ENCODE data around the gene RNPEPL1.

The RNPEPL1 gene

DNA sequence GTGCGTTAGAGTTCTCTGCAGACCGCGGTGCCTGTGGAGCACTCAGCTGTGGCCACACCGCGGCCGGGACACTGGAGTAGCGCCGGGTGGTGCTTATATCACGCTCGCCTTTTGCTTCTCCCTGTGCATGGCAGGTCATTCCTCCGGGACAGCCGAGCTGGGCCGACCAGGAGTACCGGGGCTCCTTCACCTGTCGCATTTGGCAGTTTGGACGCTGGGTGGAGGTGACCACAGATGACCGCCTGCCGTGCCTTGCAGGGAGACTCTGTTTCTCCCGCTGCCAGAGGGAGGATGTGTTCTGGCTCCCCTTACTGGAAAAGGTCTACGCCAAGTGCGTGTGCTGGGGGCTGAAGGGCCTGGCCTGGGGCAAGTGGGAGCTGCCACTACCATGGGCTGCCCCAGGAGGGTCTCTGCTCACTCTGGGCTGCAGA is 22.4 kb downstream of the RNPEPL1 start:
- no peak for DNase-seq (ENCODE audit: low read depth, low spot score)

DNA sequence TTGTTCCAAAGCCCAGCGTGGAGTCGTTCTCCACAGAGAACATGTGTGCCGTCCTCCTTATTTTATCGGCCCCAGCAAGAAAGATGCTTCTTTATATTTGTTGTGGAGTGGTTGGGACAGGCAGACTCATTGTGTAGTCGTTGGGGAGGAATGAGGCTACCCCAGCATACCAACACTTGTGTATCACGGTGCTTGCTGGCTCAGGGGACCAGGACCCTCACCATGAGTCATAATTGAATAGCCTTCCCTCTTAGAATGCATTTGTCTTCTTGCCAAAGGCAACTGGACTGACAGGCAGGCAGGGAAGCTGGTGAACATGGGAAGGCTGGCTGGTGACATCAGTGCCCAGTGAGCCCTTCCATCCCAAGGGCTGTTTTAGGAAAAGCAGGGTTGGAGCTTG is 22.9 kb downstream of the RNPEPL1 start:
- DNase-seq (ENCODE audit: low read depth, low spot score) = no peak

- no peak for DNase-seq (ENCODE audit: low read depth, low spot score)
Observed at GRCh38 chr2:240591784-240592183, 23.5 kb downstream of the RNPEPL1 start.

DNA sequence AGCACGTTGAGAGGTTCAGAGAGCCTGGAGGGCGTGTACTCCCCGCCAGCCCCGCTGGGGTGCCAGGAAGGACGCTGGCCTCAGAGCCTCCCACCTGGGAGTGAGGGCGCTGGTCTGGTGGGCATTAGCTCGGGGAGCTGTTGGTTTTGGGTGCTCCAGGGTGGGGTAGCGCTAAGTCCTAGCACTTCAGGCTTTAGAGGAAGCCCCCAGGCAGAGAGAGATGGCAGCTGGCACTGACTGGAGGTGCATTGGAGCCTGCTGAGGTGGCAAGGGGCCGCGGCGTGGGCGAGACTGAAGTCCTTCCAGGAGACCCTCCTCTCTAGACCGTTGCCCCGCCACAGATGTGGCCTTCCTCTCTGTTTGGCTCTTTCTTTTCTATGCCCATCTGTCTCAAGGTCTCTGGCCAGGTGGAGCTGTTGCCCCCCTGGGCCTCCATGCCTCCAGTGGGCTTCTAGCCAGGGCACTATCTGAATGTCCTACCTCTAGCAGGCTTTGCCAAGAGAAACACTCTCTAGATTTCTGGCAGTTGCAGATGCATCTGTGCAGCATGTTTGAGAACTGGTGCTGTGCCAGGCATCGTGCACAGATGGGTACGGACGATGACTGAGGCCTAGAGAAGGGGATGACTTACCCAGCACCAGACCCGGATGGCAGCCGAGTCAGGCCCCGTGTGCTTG is 24.9 kb downstream of the RNPEPL1 start:
- no peak for DNase-seq (ENCODE audit: low read depth, low spot score)

- DNase-seq (ENCODE audit: low read depth, low spot score) = no peak
Observed at GRCh38 chr2:240593703-240594451, 25.6 kb downstream of the RNPEPL1 start.

- DNase-seq (ENCODE audit: low read depth, low spot score) = no peak
Observed at GRCh38 chr2:240594511-240595380, 26.5 kb downstream of the RNPEPL1 start.

- no peak for DNase-seq (ENCODE audit: low read depth, low spot score)
Observed at GRCh38 chr2:240595381-240596079, 27.2 kb downstream of the RNPEPL1 start.

- DNase-seq (ENCODE audit: low read depth, low spot score) = no peak
Observed at GRCh38 chr2:240596080-240596460, 27.8 kb downstream of the RNPEPL1 start.

DNA sequence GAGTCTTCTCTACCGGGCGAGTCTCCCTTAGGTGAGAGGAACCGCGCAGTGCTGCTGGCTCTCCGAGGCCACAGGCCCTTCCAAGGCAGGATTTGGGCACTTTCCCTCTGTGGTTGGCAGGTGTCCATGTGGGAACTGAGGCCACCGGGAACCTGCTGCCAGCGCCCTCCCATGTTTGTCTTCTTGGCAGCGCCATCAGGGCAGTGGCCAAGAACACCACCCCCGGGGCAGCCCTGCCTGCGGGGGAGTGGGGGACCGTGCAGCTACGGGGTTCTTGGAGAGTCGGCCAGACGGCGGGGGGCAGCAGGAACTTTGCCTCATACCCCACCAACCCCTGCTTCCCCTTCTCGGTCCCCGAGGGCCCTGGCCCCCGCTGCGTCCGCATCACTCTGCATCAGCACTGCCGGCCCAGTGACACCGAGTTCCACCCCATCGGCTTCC is 28.2 kb downstream of the RNPEPL1 start:
- no peak for DNase-seq (ENCODE audit: low read depth, low spot score)

DNA sequence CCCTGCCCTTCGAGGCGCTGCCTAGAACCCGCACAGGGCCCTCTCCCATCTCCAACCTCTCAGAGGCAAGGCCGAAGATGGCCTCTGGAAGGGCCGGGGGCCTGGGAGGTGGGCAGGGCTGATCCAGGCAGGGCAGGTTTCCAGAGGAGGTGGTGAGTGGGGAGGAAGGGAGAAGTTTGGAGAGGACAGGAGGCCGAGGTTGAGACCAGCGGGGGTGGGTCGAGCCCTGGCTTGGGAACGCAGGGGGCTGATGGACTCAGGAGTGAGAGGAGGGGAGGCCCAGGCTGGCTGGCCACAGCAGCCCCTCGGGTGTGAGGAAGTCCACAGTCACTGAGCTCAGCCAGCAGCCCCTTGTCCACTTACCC is 28.8 kb downstream of the RNPEPL1 start:
- no peak for DNase-seq (ENCODE audit: low read depth, low spot score)

DNA sequence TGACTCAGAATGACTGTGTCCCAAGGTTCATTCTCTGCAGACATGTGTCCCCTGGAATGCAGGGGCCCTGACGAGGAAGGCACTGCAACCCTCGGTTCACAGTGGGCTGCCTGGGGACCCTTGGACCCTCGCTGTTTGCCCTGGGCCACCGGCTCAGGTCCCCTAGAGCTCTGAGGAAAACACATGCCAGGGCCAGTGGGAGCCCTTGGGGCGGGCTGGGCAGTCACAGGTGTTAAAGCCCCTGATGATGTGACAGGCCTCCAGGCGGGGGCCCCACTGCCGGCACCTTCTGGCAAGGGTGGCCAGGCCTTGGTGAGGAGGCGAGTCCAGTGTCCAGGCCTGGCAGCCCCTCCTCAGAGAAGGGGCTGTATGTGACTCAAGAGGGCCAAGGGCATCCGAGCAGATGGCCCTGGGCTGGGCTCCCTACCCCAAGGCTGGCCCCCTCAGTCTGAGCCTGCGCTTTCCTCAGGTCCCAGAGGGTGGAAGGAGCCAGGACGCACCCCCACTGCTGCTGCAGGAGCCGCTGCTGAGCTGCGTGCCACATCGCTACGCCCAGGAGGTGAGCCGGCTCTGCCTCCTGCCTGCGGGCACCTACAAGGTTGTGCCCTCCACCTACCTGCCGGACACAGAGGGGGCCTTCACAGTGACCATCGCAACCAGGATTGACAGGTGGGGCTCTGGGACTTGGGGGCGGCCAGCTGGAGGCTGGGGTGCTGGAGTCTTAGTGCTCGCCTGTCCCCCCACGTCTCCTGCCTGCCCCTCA is 29.3 kb downstream of the RNPEPL1 start:
- DNase-seq (ENCODE audit: low read depth, low spot score) = no peak

DNA sequence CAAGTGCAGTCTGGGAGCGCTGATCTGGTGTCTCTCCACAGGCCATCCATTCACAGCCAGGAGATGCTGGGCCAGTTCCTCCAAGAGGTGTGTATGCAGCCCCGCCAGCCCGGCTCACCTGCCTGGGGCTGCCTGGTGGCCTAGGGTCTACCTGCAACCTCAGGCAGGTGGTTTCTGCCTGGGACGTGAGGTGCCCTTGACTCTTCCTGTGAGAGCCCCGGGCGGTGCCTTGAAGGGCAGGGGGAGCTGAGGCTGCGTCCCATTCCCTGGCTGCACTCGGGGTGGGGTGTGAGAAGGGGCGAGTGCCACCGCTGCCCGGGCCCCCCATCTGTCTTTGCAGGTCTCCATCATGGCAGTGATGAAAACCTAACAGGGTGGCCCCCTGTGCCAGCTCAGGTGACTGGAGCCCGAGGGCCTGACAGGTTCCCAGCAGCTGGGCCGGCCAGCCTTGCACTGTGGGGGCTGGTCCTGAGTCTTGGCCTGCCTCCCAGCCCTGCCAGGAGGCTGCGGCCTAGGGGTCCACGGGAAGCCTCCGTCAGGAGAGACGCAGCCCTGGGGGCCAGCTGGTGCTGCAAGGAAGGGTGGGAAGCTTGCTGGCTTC is 30.1 kb downstream of the RNPEPL1 start:
- no peak for DNase-seq (ENCODE audit: low read depth, low spot score)

DNA sequence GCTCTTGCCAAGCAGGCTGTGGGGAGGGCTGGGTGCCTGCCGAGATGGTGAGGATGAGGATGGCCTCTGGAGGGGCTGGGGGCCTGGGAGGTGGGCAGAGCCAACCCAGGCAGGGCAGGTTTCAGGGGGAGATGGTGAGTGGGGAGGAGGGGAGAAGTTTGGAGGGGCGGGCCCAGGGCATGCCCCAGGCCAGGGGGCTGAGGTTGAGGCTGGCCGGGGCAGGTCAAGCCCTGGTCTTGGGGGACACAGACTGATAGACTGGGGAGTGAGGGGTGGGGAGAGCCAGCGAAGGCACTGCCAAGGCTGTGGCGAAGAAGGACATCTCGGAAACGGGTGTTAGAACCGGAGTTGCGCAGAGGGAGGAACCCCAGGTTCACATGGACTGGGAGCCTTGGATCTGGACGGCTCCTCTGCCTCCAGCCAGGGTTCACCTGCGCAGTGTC is 30.9 kb downstream of the RNPEPL1 start:
- DNase-seq (ENCODE audit: low read depth, low spot score) = no peak

GRCh38 chr2:240600451-240600961 is 32.2 kb downstream of the RNPEPL1 start:
- DNase-seq (ENCODE audit: low read depth, low spot score) = no peak

GRCh38 chr2:240601061-240601830 is 33.0 kb downstream of the RNPEPL1 start:
- no peak for DNase-seq (ENCODE audit: low read depth, low spot score)

DNA sequence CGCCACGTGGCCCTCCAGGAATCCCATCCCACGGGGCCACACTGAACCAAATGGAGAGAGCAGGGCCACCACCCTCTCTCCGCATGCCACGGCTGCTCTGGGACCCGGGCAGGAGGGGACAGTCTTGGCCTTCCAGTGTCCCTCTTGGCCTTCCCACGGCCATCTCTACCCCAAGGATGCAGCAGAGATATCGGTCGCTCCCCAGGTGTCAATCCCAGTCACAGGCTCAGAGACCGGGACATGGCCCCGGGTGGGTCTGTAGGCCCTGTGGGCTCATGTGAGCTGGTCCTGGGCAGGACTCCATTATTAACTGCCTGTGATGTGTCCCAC is 33.5 kb downstream of the RNPEPL1 start:
- no peak for DNase-seq (ENCODE audit: low read depth, low spot score)

GRCh38 chr2:240602266-240603050 is 34.2 kb downstream of the RNPEPL1 start:
- no peak for DNase-seq (ENCODE audit: low read depth, low spot score)

DNA sequence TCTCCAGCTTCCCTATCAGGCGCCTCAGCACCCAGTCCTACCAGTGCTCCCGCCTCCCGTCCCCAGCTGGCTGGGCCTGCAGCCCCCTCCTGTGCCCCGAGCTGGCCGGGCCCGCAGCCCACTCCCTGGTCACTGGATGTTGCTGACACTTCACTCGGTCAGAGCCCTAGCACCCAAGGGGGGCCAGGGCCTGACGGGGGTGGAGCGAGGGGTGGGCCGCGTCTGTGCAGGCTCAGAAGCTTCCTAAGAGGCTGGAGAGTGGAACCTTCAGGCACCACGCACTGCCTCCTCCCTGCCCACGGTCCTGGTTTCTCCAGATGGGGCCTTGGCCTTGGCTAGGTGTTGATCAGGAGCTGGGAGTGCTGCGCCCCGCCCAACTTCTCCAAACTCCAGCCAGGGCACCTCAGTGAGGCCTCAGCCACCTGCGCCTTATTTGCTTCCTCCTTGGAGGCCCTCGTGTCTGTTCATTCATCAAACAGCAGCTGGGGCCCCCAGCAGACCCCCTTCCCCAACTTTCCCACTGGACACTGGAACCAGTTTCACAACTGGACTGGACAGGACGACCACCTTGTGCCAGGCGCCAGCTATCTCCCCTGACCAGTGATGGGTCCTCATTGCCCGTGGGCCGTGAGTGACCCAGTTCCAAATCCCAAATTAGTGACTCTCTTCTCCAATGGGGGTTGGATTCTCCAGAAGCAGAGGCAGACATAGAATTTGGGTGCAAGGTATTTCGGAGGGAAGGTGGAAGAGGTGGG is 35.0 kb downstream of the RNPEPL1 start:
- DNase-seq (ENCODE audit: low read depth, low spot score) = no peak
